ENCODE measurements around the gene CSNK1D. TPM values are rescaled to one million over a fixed set of nuclear protein-coding genes. Genes with fewer than 3 reads are reported as not detected.

The CSNK1D gene
- total RNA-seq, 1 experiment from 2014 or later: 137 TPM

DNA sequence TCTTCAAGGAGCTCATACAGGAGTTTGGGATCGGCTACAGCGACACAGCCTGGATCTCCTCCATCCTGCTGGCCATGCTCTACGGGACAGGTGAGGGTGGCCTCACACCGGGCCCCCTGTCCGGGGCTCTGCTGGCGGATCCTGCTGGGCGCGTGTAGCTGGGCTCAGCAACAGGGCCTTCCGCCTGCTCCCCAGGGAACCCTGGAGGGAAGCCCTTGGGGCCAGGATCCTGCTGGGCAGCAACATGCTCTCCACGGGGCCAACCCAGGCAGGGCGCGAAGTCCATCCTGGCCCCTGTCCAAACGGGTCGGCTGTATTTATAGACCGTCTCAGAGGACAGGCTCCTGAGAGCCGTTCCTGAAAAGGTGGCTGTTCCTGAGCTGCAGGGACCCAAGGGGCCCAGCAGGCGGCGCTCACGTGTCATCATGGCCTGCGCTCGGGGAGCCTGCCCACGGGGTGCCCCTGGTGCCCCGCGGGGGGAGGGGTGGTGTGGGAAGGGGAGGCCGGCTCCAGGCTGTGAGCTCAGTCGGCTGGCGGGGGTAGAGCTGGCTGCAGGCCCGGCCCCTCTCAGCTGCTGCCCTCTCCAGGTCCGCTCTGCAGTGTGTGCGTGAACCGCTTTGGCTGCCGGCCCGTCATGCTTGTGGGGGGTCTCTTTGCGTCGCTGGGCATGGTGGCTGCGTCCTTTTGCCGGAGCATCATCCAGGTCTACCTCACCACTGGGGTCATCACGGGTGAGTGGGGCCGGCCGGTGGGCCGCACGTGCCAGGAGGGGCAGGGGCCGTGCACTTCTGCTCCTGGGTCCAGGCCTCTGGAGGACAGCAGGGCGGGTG is 37.1 kb downstream of the CSNK1D start:
- Histone ChIP-seq H3K23me2 (ENCODE audit: insufficient read length, low read depth, low read length, poor library complexity, severe bottlenecking) (peaks cover 4% of the 10 kb centered on the region), H3K4ac (ENCODE audit: low read depth, low read length) (no peak overlapping the region), H3K4me1 (ENCODE audit: insufficient read depth, low read length) (no peaks in the 10 kb centered on the region), H2BK15ac (ENCODE audit: low read depth, low read length) (no peak overlapping the region), H2AK5ac (ENCODE audit: insufficient read length, low read length) (no peak overlapping the region), H3K9ac (ENCODE audit: extremely low read depth, insufficient read length, low read length) (no peak overlapping the region), H3K4me2 (ENCODE audit: insufficient read depth, insufficient read length, low read length) (no peak overlapping the region), H4K20me1 (ENCODE audit: control insufficient read depth, insufficient read depth, insufficient read length) (no peaks in the 10 kb centered on the region), H3K23ac (ENCODE audit: insufficient read length, low read depth, low read length) (no peak overlapping the region), H3K27me3 (ENCODE audit: insufficient read depth, low read length) (no peaks in the 10 kb centered on the region), H3K79me2 (ENCODE audit: insufficient read depth, low read length) (no peaks in the 10 kb centered on the region), H2BK5ac (ENCODE audit: insufficient read length, low read length) (no peak overlapping the region), H3K9me3 (ENCODE audit: control insufficient read depth, low read depth, low read length) (no peaks in the 10 kb centered on the region), H2BK120ac (ENCODE audit: low read depth, low read length, poor library complexity, severe bottlenecking) (no peak overlapping the region), H3K79me1 (ENCODE audit: insufficient read depth, low read depth, low read length, poor library complexity, severe bottlenecking) (no peaks in the 10 kb centered on the region), H3K27ac (ENCODE audit: insufficient read length, low read depth, low read length) (no peak overlapping the region), H2BK20ac (ENCODE audit: low read depth, low read length, poor library complexity, severe bottlenecking) (no peak overlapping the region), H3K14ac (ENCODE audit: insufficient read depth, low read length) (no peak overlapping the region), H3K56ac (ENCODE audit: insufficient read length, low read depth, low read length) (no peak overlapping the region), H3T11ph (ENCODE audit: low read length) (no peak overlapping the region), H2AFZ (ENCODE audit: low read length) (no peak overlapping the region), H4K91ac (ENCODE audit: insufficient read length, low read depth, low read length) (no peak overlapping the region), H2BK12ac (ENCODE audit: insufficient read length, low read depth, low read length) (no peak overlapping the region), H4K5ac (ENCODE audit: insufficient read length, low read depth, low read length) (no peak overlapping the region), H3K18ac (ENCODE audit: insufficient read length, low read depth, low read length) (no peak overlapping the region), H4K8ac (replicated peaks; ENCODE audit: insufficient read length, low read depth, low read length) (no peak overlapping the region)
- Mint-ChIP-seq H3K4me3 (no peak overlapping the region), H3K4me1 (peaks cover 2 to 17% of the 10 kb centered on the region in 2 experiments), H3K27me3 (ENCODE audit: low read depth) (peaks cover 9% of the 10 kb centered on the region), H3K27ac (no peak overlapping the region), H3K36me3 (ENCODE audit: insufficient read depth in 1 of 3, low read depth in 3 of 3) (peaks cover 3 to 8% (median 5%) of the 10 kb centered on the region in 3 experiments; a peak in 5 of 7 replicates), H3K9me3 (no peaks in the 10 kb centered on the region)
- no CpG with 5 or more reads among the region's 44 CpGs for WGBS (ENCODE audit: extremely low coverage, insufficient read length, low lambda C conversion rate)
- TF ChIP-seq, protein P1, sequence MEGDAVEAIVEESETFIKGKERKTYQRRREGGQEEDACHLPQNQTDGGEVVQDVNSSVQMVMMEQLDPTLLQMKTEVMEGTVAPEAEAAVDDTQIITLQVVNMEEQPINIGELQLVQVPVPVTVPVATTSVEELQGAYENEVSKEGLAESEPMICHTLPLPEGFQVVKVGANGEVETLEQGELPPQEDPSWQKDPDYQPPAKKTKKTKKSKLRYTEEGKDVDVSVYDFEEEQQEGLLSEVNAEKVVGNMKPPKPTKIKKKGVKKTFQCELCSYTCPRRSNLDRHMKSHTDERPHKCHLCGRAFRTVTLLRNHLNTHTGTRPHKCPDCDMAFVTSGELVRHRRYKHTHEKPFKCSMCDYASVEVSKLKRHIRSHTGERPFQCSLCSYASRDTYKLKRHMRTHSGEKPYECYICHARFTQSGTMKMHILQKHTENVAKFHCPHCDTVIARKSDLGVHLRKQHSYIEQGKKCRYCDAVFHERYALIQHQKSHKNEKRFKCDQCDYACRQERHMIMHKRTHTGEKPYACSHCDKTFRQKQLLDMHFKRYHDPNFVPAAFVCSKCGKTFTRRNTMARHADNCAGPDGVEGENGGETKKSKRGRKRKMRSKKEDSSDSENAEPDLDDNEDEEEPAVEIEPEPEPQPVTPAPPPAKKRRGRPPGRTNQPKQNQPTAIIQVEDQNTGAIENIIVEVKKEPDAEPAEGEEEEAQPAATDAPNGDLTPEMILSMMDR (conservative IDR thresholded peaks at IDR 0.05): peak; percentile 96
- peak; percentile 87 for DNase-seq

All from H9 (cell line).